Nucleus accumbens (tissue), 56 donors: ENCODE measurements around the gene AUTS2.

ENCODE experiments used
- DNase-seq, 56 donors: peaks; one replicate each; lab custom pipeline; 2025; lab: John Stamatoyannopoulos, UW

AUTS2 gene

DNA sequence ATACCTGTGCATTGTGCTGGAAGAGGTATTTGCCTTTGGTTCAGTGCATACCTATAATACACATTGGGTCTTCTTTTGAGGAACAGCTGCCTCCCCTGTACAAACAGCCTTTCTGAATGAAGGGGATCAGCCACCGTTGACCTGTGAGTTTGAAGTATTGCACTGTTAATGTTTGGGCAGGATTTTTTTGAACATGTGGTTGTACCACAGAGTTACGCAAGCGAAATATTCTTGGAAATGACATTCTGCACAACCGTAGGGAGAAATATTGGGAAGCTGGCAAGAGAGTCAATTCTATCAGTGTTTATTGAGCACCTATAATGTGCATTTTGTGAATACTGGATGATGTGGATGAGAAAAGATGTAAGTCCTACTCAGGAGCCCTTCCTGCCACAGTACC, 270.6 kb downstream of the AUTS2 start:
- DNase-seq, result no peak

DNA sequence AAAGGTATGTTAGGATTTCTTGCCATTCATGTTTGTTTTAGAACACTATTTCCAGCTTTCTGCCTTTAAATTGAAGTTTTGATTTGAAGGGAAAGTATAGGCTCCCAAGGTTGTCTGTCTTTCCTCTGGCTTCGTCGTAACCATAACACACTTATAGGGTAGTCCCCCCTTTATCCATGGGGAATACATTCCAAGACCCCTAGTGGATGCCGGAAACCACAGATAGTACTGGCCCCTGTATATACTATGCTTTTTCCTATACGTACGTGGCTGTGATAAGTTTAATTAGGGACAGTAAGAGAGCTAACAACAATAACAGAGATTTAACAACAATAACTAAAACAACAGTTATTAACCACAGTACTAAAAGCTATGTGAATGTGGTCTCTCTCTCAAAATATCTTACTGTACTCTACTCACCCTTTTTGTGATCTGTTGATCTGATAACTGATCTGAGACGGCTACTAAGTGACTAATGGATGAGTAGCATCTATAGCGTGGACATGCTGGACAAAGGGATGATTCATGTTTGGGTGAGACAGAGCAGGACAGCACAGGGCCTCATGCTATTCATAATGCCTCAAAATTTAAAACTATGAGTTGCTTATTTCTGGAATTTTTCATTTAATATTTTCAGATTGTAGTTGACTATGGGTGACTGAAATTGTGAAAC, 273.1 kb downstream of the AUTS2 start:
- DNase-seq, result peak in 1 of 56 donors; percentile 9

DNA sequence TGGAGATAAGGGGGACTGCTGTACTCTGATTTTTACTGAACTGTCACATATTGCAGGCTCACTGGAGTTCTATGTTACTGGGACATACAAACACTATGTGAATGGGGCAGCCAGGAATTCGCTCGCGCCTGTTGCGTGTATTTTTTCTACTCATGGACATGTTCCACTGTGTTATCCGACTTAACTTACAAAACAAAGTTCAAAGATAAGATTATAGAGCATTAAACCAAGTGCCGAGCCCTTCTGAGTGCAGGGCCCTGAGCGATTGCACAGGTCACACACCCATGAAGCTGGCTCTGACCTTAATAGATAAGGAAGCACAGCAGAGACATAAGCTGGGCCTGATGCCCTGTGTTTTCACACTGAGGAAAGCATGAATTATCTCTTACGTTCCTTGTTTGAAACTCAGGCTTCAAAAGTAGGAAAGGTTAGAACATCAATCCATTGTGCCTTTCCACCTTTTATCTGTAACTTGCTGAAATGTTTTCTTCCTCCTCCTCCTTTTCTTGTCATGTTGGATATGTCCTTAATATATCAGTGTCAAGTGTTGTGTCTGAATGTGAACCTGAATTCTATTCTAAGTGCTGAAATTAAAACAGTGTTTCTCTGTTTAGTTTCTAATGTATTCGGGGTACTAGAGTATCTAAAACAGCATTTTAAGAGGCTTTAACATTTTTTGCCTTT, 273.8 kb downstream of the AUTS2 start:
- DNase-seq, result no peak

DNA sequence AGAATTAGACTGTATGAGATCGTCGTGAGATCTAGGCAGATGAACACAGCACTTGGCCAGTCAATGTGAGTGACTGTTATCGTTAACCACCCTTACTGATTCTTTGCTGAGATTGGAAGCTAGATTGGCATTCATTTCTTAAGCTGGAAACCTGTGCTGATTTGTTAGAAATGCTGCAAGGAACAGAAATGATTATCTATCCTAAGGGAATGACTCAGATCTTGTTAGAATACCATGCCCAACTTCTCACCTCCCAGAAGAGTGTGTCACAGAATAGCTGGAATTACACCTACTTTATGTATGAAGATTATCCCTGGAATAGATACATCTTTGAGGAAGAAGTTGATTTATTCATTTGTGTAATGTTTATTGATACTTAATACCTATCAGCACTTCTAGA, 275.2 kb downstream of the AUTS2 start:
- DNase-seq, result no peak

DNA sequence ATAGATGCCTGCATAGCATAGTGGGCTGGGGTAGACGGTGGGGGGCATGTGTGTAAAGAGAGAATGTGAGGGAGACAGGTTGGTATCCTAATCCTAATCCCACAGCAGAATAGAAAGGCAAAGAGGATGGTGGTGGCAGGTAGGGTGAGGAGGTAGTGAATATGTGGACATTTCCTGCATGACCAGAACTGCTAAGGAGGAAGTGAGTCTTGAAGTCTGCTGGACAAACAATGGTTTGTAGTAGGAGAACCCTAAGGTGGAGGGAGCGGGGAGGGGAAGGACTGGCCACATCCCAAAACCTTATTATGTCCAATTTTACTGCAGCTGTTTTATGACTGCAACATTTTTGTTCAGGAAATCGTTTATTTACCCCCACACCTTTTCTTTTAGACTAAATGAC, 279.7 kb downstream of the AUTS2 start:
- DNase-seq, result no peak

DNA sequence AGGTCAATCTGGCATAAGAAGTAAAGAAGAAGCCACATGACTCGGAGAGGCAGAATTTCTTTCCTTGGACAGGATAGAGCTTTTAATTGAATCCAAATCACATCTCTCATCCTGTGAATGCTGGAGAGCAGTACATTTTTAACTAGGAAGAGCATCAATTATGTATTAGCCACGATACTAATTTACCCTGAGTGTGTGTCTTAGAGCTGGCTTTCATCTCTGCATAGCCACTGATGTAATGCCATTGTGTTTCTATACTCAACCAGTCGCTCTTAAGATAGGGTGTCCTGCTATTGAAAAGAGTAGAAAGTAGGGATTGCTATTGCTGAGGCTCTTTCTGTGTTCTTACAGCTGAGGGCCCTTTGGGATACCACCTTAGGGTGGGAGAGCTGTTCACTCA, 280.3 kb downstream of the AUTS2 start:
- DNase-seq, result no peak

DNA sequence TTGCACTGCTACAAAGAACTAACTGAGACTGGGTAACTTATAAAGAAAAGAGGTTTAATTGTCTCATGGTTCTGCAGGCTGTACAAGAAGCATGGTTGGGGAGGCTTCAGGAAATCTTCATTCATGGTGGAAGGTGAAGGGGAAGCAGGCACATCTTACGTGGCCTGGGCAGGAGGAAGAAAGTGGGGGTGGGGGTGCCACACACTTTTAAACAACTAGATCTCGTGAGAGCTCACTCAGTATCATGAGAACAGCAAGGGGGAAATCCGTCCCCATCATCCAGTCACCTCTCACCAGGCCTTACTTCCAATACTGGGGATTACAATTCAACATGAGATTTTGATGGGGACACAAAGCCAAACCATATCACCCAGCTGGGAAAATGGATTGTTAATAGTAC, 281.7 kb downstream of the AUTS2 start:
- no peak for DNase-seq

DNA sequence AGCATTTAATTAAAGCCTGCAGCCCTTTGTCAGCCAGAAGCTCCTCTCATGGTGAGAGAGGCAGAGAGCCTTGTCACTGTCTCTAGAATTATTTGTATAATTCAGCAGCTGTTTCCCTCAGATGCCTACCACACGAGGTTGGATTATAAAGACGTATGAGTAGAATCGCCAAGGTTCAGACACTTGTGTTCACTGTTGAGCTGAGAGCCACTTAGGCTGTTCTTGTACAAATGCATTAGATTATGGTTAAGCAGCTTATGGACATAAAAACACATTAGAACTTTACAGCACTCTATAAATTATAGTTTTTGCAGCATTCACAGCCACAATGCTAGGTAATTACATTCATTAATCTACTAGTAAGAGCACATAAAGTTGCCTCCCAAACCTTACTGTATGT, 282.6 kb downstream of the AUTS2 start:
- DNase-seq, result no peak

DNA sequence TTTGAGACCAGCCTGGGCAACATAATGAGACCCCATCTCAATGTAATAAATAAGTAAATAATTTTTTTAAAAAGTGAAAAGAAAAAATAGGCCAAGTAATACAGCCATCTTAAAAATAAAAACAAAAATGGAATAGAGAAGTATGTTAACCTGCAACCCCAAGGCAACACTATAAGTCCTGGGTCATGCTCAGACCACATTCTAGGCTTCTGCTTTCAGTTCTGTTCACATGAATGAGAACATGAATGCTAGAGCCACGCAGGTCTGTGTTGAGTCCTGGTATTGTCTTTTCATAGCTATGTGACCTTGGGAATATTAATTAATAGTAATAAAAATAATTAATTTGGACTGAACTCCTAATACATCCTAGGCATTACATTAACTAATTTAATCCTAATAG, 284.0 kb downstream of the AUTS2 start:
- DNase-seq, result no peak

DNA sequence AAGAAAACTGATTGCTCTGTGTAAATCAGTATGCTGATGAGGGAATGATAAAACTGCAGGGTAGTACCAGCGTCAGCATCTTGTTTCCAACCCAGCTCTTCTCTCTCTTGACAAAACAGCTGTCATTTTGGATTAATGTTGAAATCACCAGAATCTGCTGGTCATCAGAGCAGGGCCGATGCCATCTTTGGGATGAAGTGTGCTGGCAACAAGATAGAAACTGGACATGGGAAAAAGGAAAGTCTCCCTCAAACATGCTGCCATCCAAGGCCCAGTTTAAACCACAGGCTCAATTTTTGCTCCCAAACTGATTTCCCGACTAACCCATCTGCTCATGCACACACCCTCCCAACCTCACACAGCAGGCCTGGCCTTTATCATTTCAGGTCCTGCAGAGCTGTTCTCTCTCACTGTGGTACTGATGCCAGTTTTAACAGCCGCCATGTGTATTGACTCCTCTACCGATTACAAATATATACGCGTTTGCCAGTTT, 285.2 kb downstream of the AUTS2 start:
- DNase-seq, result no peak

DNA sequence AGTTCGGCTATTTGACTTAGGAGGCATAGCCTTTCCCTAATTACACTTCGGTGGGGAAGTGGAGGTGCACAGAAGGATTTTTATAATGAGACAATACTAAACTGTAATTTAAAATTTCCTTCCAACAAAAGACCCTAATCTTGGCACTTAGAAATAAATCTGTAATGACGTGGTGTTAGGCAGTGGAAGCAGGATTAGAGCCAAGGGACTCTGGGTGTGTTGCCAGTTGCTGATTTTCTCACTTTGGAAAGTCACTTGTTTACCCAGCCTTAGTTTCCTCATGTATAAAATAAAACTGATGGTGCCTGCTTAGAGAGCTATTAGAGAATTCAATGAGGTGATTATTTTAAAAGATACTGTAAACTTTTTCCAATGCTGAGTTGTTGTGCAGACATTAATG, 287.2 kb downstream of the AUTS2 start:
- DNase-seq, result no peak

DNA sequence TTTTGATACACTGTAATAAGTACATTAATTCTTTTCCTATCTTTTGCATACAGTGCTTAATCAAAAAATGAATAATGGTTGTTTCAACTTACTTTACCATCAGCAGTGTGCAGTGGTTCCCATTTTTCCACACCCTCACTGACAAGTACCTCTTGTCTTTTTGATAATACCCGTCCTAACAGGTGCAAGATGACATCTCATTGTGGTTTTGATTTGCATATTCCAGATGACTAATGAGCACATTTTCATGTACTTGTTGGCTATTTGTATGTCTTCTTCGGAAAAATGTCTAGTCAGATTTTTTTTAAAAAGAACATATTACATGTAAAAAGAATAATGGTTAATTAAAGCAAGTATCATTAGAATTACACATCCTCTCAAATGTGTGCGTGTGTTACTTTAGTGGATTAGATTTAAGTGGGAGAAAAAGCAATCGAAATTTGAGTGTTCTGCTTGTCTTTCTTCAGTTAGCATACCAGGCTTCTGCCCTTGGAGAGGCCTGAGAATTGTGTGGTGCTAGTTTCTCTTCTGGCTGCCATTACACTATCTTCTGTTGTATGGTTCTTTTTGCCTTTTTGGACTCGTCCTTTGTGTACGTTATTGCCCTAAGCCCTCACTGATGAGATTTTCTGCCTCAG, 291.2 kb downstream of the AUTS2 start:
- no peak for DNase-seq

DNA sequence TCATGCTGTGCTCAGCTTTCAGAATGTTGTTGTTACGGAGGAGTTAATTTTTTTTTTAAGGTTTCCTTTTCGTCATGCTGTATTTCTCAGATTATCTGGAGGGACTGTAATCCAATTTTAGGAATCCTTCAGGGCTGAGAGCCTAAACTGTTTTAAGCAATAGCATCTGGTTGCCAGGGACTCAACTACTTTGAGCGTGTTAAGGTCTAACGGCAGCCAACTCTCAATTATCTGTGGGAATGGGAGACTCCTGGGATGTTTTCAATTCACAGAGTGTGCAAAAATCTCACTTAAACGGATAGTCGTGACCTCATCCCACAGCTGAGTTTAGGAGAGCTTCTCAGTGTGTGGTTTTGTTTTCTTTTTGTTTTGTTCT, 291.7 kb downstream of the AUTS2 start:
- no peak for DNase-seq

DNA sequence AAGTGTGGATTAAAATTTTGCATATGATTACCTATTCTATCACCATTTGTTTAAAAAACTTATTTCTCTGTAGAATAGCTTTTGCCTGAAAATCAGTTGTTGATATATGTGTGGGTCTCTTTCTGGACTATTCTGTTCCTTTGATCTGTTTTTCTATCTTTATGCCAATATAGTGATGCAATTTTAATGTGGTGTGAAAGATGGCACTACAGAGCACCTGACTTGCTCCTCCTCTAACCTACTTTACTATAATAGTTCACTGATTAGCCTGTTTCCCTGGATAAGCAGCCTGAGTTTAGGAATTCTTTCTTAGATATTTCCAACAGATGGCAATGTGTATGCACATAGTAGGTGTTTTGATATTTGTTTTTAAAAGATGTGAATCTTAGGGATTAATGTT, 294.5 kb downstream of the AUTS2 start:
- no peak for DNase-seq

DNA sequence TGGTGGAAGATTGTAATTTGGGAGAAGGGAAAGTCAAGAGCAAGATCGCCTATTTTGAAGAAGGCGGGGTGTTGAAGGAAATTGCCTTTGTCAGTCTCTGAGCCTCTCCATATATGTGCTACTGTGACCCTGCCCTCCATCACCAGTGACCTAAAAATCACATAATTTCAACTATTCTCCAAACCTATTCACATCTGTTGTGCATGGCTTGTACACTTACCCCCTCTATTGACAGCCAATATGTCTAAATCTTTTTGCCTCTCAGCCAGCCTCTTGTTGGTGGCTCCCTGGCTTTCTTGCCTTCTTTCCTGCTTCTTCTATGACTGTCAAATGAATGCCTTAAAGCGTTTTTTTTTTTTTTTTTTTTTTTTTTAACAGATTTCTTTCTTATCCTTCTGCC, 295.6 kb downstream of the AUTS2 start:
- DNase-seq, result no peak

DNA sequence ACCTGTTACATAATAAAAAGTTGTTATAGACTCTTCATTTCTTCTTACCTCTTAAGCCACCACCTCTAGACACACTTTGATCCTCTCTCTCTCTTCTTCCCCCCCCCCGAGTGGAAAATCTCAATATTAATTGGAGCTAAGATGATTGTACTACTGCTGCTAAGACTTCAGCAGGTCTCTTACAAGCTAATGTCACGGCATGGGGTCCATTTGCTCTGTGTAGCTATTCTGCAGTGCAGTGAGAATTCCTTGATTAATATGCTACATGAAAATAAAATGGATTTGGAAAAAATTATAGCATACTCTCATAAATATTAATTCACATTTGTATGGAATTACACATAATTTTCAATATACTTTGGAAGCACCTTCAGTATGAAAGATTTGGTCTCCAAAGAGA, 297.2 kb downstream of the AUTS2 start:
- no peak for DNase-seq

DNA sequence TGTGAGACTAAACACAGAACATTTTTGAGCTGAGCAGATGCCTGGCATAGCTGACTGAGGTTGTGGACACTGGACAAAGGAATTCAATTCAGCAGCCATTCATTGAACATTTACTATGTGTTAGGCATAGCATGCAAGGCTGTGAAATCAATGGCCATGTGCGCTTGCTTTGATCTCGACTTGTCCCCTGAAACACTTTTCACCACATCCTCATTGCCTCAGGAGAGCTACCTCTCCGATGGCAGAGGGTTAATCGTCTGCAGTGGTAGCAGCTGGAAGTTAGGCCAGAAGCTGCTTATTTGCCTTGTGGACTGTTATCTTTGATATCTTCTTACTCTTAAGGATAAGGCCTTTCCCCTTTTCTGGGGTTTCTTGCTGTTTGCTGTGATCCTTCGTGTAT, 297.8 kb downstream of the AUTS2 start:
- no peak for DNase-seq

DNA sequence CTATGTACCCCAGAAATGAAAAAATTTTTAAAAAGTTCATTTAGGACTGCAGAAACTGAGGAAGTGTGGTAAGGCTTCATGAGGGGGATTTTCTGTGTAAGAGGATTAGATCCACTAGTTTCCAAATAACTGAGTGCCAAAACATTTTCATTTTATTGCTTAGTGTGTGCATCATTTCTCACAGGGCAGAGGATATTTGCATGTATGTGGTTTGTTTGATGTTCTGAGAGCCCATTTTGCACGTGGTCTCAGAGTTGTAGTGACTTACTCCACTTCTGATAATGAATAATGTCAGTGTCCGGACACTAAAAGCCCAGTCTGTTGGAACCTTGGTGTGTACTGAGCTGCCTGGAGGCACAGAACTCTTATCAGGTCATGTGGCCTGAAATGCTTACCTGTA, 299.9 kb downstream of the AUTS2 start:
- DNase-seq, result no peak

DNA sequence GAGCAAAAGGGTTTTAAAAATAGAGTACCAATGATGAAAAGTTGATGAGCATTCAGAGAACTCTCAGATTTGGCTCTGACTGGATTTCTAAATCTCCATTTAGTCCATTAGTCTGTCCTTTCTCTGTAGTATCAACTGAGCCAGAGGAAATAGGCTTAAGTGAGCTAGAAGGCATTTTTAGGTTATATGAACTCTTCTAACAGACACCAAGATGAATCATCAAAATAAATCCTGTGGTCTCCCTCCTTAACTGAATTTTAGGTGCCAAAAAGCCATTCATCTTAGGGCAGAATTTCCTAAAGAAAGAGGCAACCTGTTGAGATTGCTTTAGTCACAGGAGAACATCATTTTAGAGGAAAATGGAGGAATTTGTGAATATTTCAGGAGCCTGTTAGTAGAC, 305.1 kb downstream of the AUTS2 start:
- DNase-seq, result no peak

DNA sequence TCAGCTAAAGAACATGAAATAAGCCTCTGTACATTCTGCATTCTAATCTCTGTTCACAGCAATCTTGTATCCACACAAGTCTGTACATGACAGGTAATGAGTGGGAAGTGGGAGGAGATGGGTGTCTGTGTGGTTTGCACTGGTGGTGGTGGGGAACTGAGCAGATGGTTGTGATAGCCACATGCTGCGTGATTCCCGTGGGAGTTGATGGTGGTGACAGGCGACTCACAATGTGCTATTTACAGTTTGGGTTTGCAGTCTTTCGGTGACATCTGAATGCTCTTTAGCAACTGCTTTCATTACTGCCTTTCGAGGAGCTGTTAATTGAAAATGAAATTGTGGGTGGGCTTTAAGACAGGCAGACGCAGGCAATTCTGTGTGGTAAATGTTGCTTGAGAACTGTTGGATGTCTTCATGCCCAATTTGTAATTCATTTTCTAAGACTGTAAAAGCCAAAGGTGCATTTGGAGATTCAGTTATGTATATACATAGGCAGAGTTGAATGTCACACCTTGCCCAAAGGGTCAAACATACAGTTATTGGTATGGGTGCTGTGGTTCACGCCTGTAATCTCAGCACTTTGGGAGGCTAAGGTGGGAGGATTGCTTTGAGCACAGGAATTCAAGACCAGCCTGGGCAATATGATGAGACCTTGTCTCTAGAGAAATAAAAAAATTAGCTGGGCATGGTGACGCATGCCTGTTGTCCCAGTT, 308.2 kb downstream of the AUTS2 start:
- DNase-seq, result peak in 11 of 56 donors; percentile 6 to 35 (median 20)

DNA sequence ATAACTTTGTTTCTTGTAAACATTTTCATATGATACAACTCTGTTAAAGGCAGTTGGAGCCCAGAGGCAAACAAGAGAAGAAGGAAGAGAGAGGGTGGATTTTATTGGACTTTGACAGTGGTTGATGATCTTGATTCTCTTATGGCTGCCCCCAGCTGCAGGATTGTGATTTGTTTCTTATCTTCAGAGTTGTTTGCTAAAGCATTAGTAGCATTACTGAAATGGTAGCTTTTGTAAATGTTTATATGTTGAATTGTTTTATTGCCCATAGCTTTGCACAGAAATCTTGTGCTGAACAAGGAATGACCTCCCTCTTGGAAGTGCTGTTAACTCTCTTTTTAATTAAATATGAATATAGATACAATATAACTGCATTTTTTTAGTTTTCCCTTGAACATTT, 309.4 kb downstream of the AUTS2 start:
- DNase-seq, result no peak
